HepG2 (cell line): ENCODE results near the gene HES1. TPM values are rescaled to one million over a fixed set of nuclear protein-coding genes. Genes with fewer than 3 reads are reported as not detected.

Experiments used
- ELF3 ChIP-seq: IDR thresholded peaks from 2 replicates; pipeline ENCODE4 v1.6.1; 2016; ENCODE audit warnings: missing genetic modification reagents, missing compliant biosample characterization
- HNF4A ChIP-seq: sonication (generic); formaldehyde crosslinking; IDR thresholded peaks from 2 replicates; pipeline ENCODE4 v1.4.0; 2020; ENCODE audit warnings: missing genetic modification reagents
- SIX4 ChIP-seq: sonication (generic); formaldehyde crosslinking; IDR thresholded peaks from 2 replicates; pipeline ENCODE4 v1.4.0; 2020; ENCODE audit warnings: missing genetic modification reagents
- SNAPC2 ChIP-seq: sonication (generic); formaldehyde crosslinking; IDR thresholded peaks from 2 replicates; pipeline ENCODE4 v1.8.1; 2022; ENCODE audit warnings: mild to moderate bottlenecking, missing genetic modification reagents
- SOX5 ChIP-seq: IDR thresholded peaks from 2 replicates; pipeline ENCODE4 v1.6.1; 2016; ENCODE audit warnings: borderline replicate concordance
- TCF12 ChIP-seq, 2 experiments: fragments of 450-650 bp in 1 of 2; sonication (generic) in 1 of 2; formaldehyde crosslinking in 1 of 2; IDR thresholded peaks; 2 replicates each; pipeline versions ENCODE4 v1.6.1 to v1.8.0; 2017 to 2022; ENCODE audit warnings: antibody characterized with exemption in 1 of 2, mild to moderate bottlenecking in 1 of 2, missing genetic modification reagents in 1 of 2, moderate library complexity in 1 of 2
- TFDP2 ChIP-seq: sonication (generic); formaldehyde crosslinking; IDR thresholded peaks from 2 replicates; pipeline ENCODE4 v1.4.0; 2020; ENCODE audit warnings: missing genetic modification reagents
- TRIM22 ChIP-seq: fragments of 450-650 bp; IDR thresholded peaks from 2 replicates; pipeline ENCODE4 v1.6.1; 2017
- ZBTB20 ChIP-seq: sonication (generic); formaldehyde crosslinking; IDR thresholded peaks from 2 replicates; pipeline ENCODE4 v1.8.1; 2023; ENCODE audit warnings: missing genetic modification reagents, low read depth, mild to moderate bottlenecking, borderline replicate concordance
- ZMAT3 ChIP-seq: sonication (generic); formaldehyde crosslinking; conservative IDR thresholded peaks from 2 replicates; pipeline ENCODE4 v1.7.0; 2021; ENCODE audit warnings: missing genetic modification reagents
- ZNF207 ChIP-seq: fragments of 450-650 bp; IDR thresholded peaks from 2 replicates; pipeline ENCODE4 v1.6.1; 2016; ENCODE audit warnings: antibody characterized with exemption, borderline replicate concordance
- ZNF235 ChIP-seq: sonication (generic); formaldehyde crosslinking; IDR thresholded peaks from 2 replicates; pipeline ENCODE4 v1.8.1; 2023; ENCODE audit warnings: mild to moderate bottlenecking, missing genetic modification reagents, borderline replicate concordance
- ZNF263 ChIP-seq: sonication (generic); formaldehyde crosslinking; IDR thresholded peaks from 2 replicates; pipeline ENCODE4 v1.4.0; 2020; ENCODE audit warnings: missing genetic modification reagents
- ZNF275 ChIP-seq: sonication (generic); formaldehyde crosslinking; IDR thresholded peaks from 2 replicates; pipeline ENCODE4 v1.8.0; 2022; ENCODE audit warnings: missing genetic modification reagents, mild to moderate bottlenecking, inconsistent platforms, borderline replicate concordance
- ZNF333 ChIP-seq: sonication (generic); formaldehyde crosslinking; IDR thresholded peaks from 2 replicates; pipeline ENCODE4 v1.4.0; 2020; ENCODE audit warnings: mild to moderate bottlenecking, missing genetic modification reagents, borderline replicate concordance
- ZNF501 ChIP-seq: sonication (generic); formaldehyde crosslinking; IDR thresholded peaks from 2 replicates; pipeline ENCODE4 v1.5.1; 2020; ENCODE audit warnings: mild to moderate bottlenecking, moderate library complexity, missing genetic modification reagents
- ZNF546 ChIP-seq: sonication (generic); formaldehyde crosslinking; conservative IDR thresholded peaks from 2 replicates; pipeline ENCODE4 v1.8.1; 2023; ENCODE audit warnings: mild to moderate bottlenecking, missing genetic modification reagents
- ZNF776 ChIP-seq: sonication (generic); formaldehyde crosslinking; IDR thresholded peaks from 2 replicates; pipeline ENCODE4 v1.4.0; 2020; ENCODE audit warnings: mild to moderate bottlenecking, missing genetic modification reagents
- polyA plus RNA-seq, 8 experiments: library from polyadenylated mRNA; depleted of rRNA in 3 of 8; stranded (reverse) in 7 of 8; unstranded in 1 of 8; fragments of >200 nt; fragmentation: Illumina TruSeq in 4 of 8; extraction: Trizol in 4 of 8; gene quantifications; 2 replicates each; pipeline versions ENCODE4 v1.2.1 to v1.2.3, GENCODE V29; 2011 to 2016; ENCODE audit warnings: low read depth in 4 of 8, missing spikeins in 1 of 8, mixed read lengths in 1 of 8; ENCODE audit not compliant: insufficient read depth in 1 of 8
- total RNA-seq, 5 experiments: library from RNA; depleted of rRNA; stranded (reverse); fragments of >200 nt; fragmentation: Illumina TruSeq; extraction: Trizol; gene quantifications; 2 replicates each; pipeline ENCODE4 v1.2.3, GENCODE V29; 2016; ENCODE audit warnings: low read depth in 1 of 5
- TF ChIP-seq, protein P1 (sequence below): sonication (generic); formaldehyde crosslinking; IDR thresholded peaks from 2 replicates; pipeline ENCODE4 v1.5.0; 2020; ENCODE audit warnings: mild to moderate bottlenecking, missing genetic modification reagents
- TF ChIP-seq, protein P2 (sequence below): sonication (generic); formaldehyde crosslinking; IDR thresholded peaks from 2 replicates; pipeline ENCODE4 v1.8.1; 2022; ENCODE audit warnings: mild to moderate bottlenecking, missing genetic modification reagents
- TF ChIP-seq, protein P3 (sequence below): sonication (generic); formaldehyde crosslinking; IDR thresholded peaks from 2 replicates; pipeline ENCODE4 v1.4.0; 2020; ENCODE audit warnings: missing genetic modification reagents

Gene HES1
- total and polyA plus RNA-seq, 2 of the 13 experiments (the other 11 are each of a cell fraction or from before 2014, with no cell fraction given) = 15.4 to 19.8 TPM

GRCh38 chr3:194158942-194159439, 23.0 kb downstream of the HES1 start (continued):
- TF ChIP-seq, protein P1, sequence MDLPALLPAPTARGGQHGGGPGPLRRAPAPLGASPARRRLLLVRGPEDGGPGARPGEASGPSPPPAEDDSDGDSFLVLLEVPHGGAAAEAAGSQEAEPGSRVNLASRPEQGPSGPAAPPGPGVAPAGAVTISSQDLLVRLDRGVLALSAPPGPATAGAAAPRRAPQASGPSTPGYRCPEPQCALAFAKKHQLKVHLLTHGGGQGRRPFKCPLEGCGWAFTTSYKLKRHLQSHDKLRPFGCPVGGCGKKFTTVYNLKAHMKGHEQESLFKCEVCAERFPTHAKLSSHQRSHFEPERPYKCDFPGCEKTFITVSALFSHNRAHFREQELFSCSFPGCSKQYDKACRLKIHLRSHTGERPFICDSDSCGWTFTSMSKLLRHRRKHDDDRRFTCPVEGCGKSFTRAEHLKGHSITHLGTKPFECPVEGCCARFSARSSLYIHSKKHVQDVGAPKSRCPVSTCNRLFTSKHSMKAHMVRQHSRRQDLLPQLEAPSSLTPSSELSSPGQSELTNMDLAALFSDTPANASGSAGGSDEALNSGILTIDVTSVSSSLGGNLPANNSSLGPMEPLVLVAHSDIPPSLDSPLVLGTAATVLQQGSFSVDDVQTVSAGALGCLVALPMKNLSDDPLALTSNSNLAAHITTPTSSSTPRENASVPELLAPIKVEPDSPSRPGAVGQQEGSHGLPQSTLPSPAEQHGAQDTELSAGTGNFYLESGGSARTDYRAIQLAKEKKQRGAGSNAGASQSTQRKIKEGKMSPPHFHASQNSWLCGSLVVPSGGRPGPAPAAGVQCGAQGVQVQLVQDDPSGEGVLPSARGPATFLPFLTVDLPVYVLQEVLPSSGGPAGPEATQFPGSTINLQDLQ (CRISPR knock-in tag) = no peak
- no peak for TF ChIP-seq ZNF207
- TF ChIP-seq ZMAT3 (CRISPR knock-in tag) = no peak
- no peak for TF ChIP-seq SIX4
- TF ChIP-seq, protein P2, sequence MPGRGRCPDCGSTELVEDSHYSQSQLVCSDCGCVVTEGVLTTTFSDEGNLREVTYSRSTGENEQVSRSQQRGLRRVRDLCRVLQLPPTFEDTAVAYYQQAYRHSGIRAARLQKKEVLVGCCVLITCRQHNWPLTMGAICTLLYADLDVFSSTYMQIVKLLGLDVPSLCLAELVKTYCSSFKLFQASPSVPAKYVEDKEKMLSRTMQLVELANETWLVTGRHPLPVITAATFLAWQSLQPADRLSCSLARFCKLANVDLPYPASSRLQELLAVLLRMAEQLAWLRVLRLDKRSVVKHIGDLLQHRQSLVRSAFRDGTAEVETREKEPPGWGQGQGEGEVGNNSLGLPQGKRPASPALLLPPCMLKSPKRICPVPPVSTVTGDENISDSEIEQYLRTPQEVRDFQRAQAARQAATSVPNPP (CRISPR knock-in tag) = no peak
- TF ChIP-seq ELF3 = no peak
- TF ChIP-seq TCF12 (IDR thresholded peaks at IDR 0.05) = no peak
- TF ChIP-seq TCF12 (CRISPR knock-in tag; IDR thresholded peaks at IDR 0.05) = no peak
- peak; percentile 98 for TF ChIP-seq SNAPC2 (CRISPR knock-in tag)
- peak; percentile 85 for TF ChIP-seq HNF4A (CRISPR knock-in tag)
- TF ChIP-seq TRIM22 = no peak
- no peak for TF ChIP-seq ZNF501
- no peak for TF ChIP-seq ZNF235 (CRISPR knock-in tag)
- TF ChIP-seq SOX5 (CRISPR knock-in tag) = 0 out of 2 replicates have a peak, but pooled peaks have one; percentile 8
- TF ChIP-seq, protein P3, sequence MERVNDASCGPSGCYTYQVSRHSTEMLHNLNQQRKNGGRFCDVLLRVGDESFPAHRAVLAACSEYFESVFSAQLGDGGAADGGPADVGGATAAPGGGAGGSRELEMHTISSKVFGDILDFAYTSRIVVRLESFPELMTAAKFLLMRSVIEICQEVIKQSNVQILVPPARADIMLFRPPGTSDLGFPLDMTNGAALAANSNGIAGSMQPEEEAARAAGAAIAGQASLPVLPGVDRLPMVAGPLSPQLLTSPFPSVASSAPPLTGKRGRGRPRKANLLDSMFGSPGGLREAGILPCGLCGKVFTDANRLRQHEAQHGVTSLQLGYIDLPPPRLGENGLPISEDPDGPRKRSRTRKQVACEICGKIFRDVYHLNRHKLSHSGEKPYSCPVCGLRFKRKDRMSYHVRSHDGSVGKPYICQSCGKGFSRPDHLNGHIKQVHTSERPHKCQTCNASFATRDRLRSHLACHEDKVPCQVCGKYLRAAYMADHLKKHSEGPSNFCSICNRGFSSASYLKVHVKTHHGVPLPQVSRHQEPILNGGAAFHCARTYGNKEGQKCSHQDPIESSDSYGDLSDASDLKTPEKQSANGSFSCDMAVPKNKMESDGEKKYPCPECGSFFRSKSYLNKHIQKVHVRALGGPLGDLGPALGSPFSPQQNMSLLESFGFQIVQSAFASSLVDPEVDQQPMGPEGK (CRISPR knock-in tag) = peak; percentile 21; the same call in 1 of the 2 replicates
- TF ChIP-seq ZNF333 (CRISPR knock-in tag) = no peak
- TF ChIP-seq ZNF263 (CRISPR knock-in tag) = 0 out of 2 replicates have a peak, but pooled peaks have one; percentile 25
- no peak for TF ChIP-seq ZNF546
- TF ChIP-seq ZNF275 = no peak
- TF ChIP-seq ZNF776 = no peak
- peak; percentile 69; the same call in 1 of the 2 replicates for TF ChIP-seq ZBTB20
- no peak for TF ChIP-seq TFDP2
